IMR-90 (cell line): ENCODE measurements around the gene FDXR. TPM values are rescaled to one million over a fixed set of nuclear protein-coding genes. Genes with fewer than 3 reads are reported as not detected.

Source experiments
- ATAC-seq: fragments of 200-7000 bp; cut with Tn5 transposase; 2 replicates; pipeline ENCODE4 v1.9.1; 2020; ENCODE audit warnings: low read depth, mild to moderate bottlenecking, moderate library complexity
- BruUV-seq: library from RNA; stranded (reverse); fragments of 400-500 nt; replicated peaks from 2 replicates; lab custom pipeline; 2021; lab: Mats Ljungman, UMichigan
- CTCF ChIA-PET: fragments of 300-600 bp; formaldehyde crosslinking; extraction: SDS; loops from one replicate; lab custom pipeline; 2021; ENCODE audit warnings: antibody characterized with exemption; lab: Yijun Ruan, JAX
- POLR2A ChIA-PET: fragments of 300-600 bp; sonication (Branson Sonifier 250); formaldehyde crosslinking; loops from one replicate; lab custom pipeline; 2022; ENCODE audit warnings: antibody characterized with exemption; ENCODE audit not compliant: unreplicated experiment; lab: Charles Lee
- DNase-seq: peaks from one replicate; pipeline ENCODE4 v3.0.0; 2013
- H2AFZ ChIP-seq: replicated peaks from 2 replicates; pipeline ENCODE3; 2013; ENCODE audit warnings: low read length, mild to moderate bottlenecking; ENCODE audit not compliant: poor library complexity
- H2AK5ac ChIP-seq: 2 replicates; pipeline ENCODE4 v1.6.1; 2013; ENCODE audit warnings: low read depth, low read length, inconsistent platforms
- H2AK9ac ChIP-seq: replicated peaks from 2 replicates; pipeline ENCODE3; 2013; ENCODE audit warnings: mild to moderate bottlenecking, low read depth, low read length, moderate library complexity; ENCODE audit not compliant: poor library complexity
- H2BK120ac ChIP-seq: 2 replicates; pipeline ENCODE4 v1.6.1; 2013; ENCODE audit warnings: low read depth, low read length, inconsistent platforms
- H2BK15ac ChIP-seq: 3 replicates; pipeline ENCODE4 v1.6.1; 2013; ENCODE audit warnings: low read depth, low read length, inconsistent platforms
- H2BK20ac ChIP-seq: 2 replicates; pipeline ENCODE4 v1.6.1; 2013; ENCODE audit warnings: low read depth, mild to moderate bottlenecking, inconsistent platforms, low read length, moderate library complexity
- H2BK5ac ChIP-seq: 2 replicates; pipeline ENCODE4 v1.6.1; 2013; ENCODE audit warnings: mild to moderate bottlenecking, low read depth, low read length, inconsistent platforms; ENCODE audit not compliant: poor library complexity, severe bottlenecking
- H3K14ac ChIP-seq: replicated peaks from 2 replicates; pipeline ENCODE4 v1.6.1; 2013; ENCODE audit warnings: low read depth, low read length, inconsistent platforms
- H3K18ac ChIP-seq: 2 replicates; pipeline ENCODE4 v1.6.1; 2013; ENCODE audit warnings: low read depth, low read length, control low read depth
- H3K23ac ChIP-seq: 2 replicates; pipeline ENCODE4 v1.6.1; 2013; ENCODE audit warnings: low read depth, low read length, inconsistent platforms
- H3K27ac ChIP-seq: 2 replicates; pipeline ENCODE4 v1.5.1; 2013; ENCODE audit warnings: mild to moderate bottlenecking, control low read depth, low read length; ENCODE audit not compliant: insufficient read depth
- H3K27me3 ChIP-seq: 2 replicates; pipeline ENCODE4 v1.6.1; 2013; ENCODE audit warnings: low read length; ENCODE audit not compliant: control insufficient read depth, insufficient read depth
- H3K36me3 ChIP-seq: 2 replicates; pipeline ENCODE4 v1.6.1; 2013; ENCODE audit warnings: low read length, mixed read lengths; ENCODE audit not compliant: control insufficient read depth, insufficient read depth
- H3K4ac ChIP-seq: 2 replicates; pipeline ENCODE4 v1.6.1; 2013; ENCODE audit warnings: low read depth, low read length, inconsistent platforms
- H3K4me1 ChIP-seq: 2 replicates; pipeline ENCODE4 v1.6.1; 2013; ENCODE audit warnings: low read length, mixed read lengths; ENCODE audit not compliant: control insufficient read depth, insufficient read depth
- H3K4me2 ChIP-seq: 2 replicates; pipeline ENCODE4 v1.6.1; 2013; ENCODE audit warnings: low read depth, mild to moderate bottlenecking, control low read depth, low read length, moderate library complexity
- H3K4me3 ChIP-seq: 2 replicates; pipeline ENCODE4 v1.5.1; 2013; ENCODE audit warnings: low read depth, mild to moderate bottlenecking, control low read depth, low read length, moderate library complexity; ENCODE audit not compliant: insufficient read depth
- H3K56ac ChIP-seq: 2 replicates; pipeline ENCODE4 v1.6.1; 2013; ENCODE audit warnings: low read length, inconsistent platforms; ENCODE audit not compliant: insufficient read depth; ENCODE audit errors: extremely low read depth
- H3K79me1 ChIP-seq, 2 experiments: 2 replicates each; pipeline ENCODE4 v1.6.1; 2013; ENCODE audit warnings: low read length in 2 of 2, inconsistent platforms in 1 of 2, low read depth in 1 of 2
- H3K9ac ChIP-seq: 2 replicates; pipeline ENCODE4 v1.6.1; 2013; ENCODE audit warnings: low read depth, low read length, control low read depth
- H3K9me1 ChIP-seq: 2 replicates; pipeline ENCODE4 v1.6.1; 2013; ENCODE audit warnings: low read length, inconsistent platforms; ENCODE audit not compliant: insufficient read depth
- H3K9me3 ChIP-seq: 2 replicates; pipeline ENCODE4 v1.6.1; 2013; ENCODE audit warnings: low read length; ENCODE audit not compliant: control insufficient read depth, insufficient read depth
- H4K20me1 ChIP-seq: 2 replicates; pipeline ENCODE4 v1.6.1; 2013; ENCODE audit warnings: low read length, inconsistent platforms; ENCODE audit not compliant: insufficient read depth
- H4K5ac ChIP-seq: 2 replicates; pipeline ENCODE4 v1.6.1; 2013; ENCODE audit warnings: mild to moderate bottlenecking, low read depth, low read length, control low read depth
- H4K8ac ChIP-seq, 2 experiments: 2 replicates each; pipeline ENCODE4 v1.6.1; 2013; ENCODE audit warnings: low read depth in 2 of 2, low read length in 2 of 2, control low read depth in 1 of 2, inconsistent platforms in 1 of 2
- H4K91ac ChIP-seq: 2 replicates; pipeline ENCODE4 v1.6.1; 2013; ENCODE audit warnings: low read depth, low read length, inconsistent platforms; ENCODE audit not compliant: insufficient read depth
- BHLHE40 ChIP-seq: fragments of 150-350 bp; IDR thresholded peaks from 2 replicates; pipeline ENCODE4 v1.6.1; 2016; ENCODE audit warnings: mild to moderate bottlenecking, low read depth, low read length
- CHD1 ChIP-seq: IDR thresholded peaks from 2 replicates; pipeline ENCODE4 v1.6.1; 2012; ENCODE audit warnings: low read depth, low read length, improper control_type of control experiment
- FOS ChIP-seq: fragments of 150-350 bp; IDR thresholded peaks from 2 replicates; pipeline ENCODE4 v1.6.1; 2016; ENCODE audit warnings: low read depth, low read length
- MAFK ChIP-seq: IDR thresholded peaks from 2 replicates; pipeline ENCODE4 v1.6.1; 2012; ENCODE audit warnings: low read depth, low read length, improper control_type of control experiment
- MAZ ChIP-seq: IDR thresholded peaks from 2 replicates; pipeline ENCODE4 v1.6.1; 2012; ENCODE audit warnings: low read depth, mild to moderate bottlenecking, low read length, improper control_type of control experiment, moderate library complexity, borderline replicate concordance
- MXI1 ChIP-seq: IDR thresholded peaks from 2 replicates; pipeline ENCODE4 v1.6.1; 2012; ENCODE audit warnings: low read depth, mild to moderate bottlenecking, low read length, moderate library complexity, borderline replicate concordance
- NFE2L2 ChIP-seq: fragments of 150-350 bp; IDR thresholded peaks from 2 replicates; pipeline ENCODE4 v1.6.1; 2016; ENCODE audit warnings: low read depth, mild to moderate bottlenecking, low read length
- POLR2A ChIP-seq: IDR thresholded peaks from 2 replicates; pipeline ENCODE4 v1.6.1; 2012; ENCODE audit warnings: mild to moderate bottlenecking, low read depth, low read length
- RCOR1 ChIP-seq: IDR thresholded peaks from 2 replicates; pipeline ENCODE4 v1.6.1; 2012; ENCODE audit warnings: mild to moderate bottlenecking, low read length, improper control_type of control experiment; ENCODE audit not compliant: insufficient replicate concordance
- RFX5 ChIP-seq: IDR thresholded peaks from 2 replicates; pipeline ENCODE4 v1.8.0; 2012; ENCODE audit warnings: low read depth, mild to moderate bottlenecking, low read length, moderate library complexity
- SMC3 ChIP-seq: fragments of 150-350 bp; IDR thresholded peaks from 2 replicates; pipeline ENCODE4 v1.6.1; 2016; ENCODE audit warnings: low read depth, mild to moderate bottlenecking, antibody characterized with exemption, low read length, moderate library complexity
- WGBS, 2 experiments: methylation state at CpG; one replicate each; pipeline versions ENCODE4 v1.1.5 to v1.1.7; 2013; ENCODE audit warnings: missing lambda C conversion rate in 2 of 2; ENCODE audit not compliant: insufficient read length in 1 of 2; ENCODE audit errors: extremely low coverage in 2 of 2; 5-methylcytosine and 5-hydroxymethylcytosine counted together
- dilution Hi-C: fragments of 300-500 bp; cut with HindIII; formaldehyde crosslinking; loops from one replicate; pipeline ENCODE4 v1.14.3; 2018; ENCODE audit warnings: low sequenced_read_pairs; ENCODE audit not compliant: unreplicated experiment
- in situ Hi-C: fragments of 300-500 bp; cut with MboI; formaldehyde crosslinking; loops from 3 replicates; pipeline ENCODE4 v1.14.3; 2019; ENCODE audit warnings: low sequenced_read_pairs, inconsistent platforms, mixed read lengths
- intact Hi-C: fragments of 100-400 bp; cut with micrococcal nuclease; formaldehyde crosslinking; loops from 2 replicates; pipeline ENCODE4 v1.10.0; 2022
- polyA plus RNA-seq, 3 experiments: library from polyadenylated mRNA; depleted of rRNA; stranded (reverse); fragments of >200 nt; gene quantifications; 2 replicates each; pipeline ENCODE4 v1.2.3, GENCODE V29; 2012; ENCODE audit warnings: low replicate concordance in 1 of 3
- total RNA-seq: library from RNA; depleted of rRNA; stranded (reverse); fragments of >200 nt; gene quantifications from 2 replicates; pipeline ENCODE4 v1.2.3, GENCODE V29; 2012

The FDXR gene
- total and polyA plus RNA-seq, 2 of the 4 experiments (the other 2 are of a cell fraction), result 12.4 to 18.6 TPM

GRCh38 chr17:74874615-74875037, 1.8 kb upstream of the FDXR start:
- no TSS peak for BruUV-seq
- Histone ChIP-seq H3K4me3 (no peak overlapping the region), H4K8ac (peak overlapping the region; percentile 64 to 97; a peak in 1 of 4 replicates), H3K36me3 (peaks cover 1% of the 10 kb centered on the region; the same call in 1 of the 2 replicates), H2BK120ac (no peak overlapping the region), H4K20me1 (0 out of 2 replicates have a peak, but pooled peaks cover 2% of the 10 kb centered on the region), H3K9ac (no peak overlapping the region), H3K79me1 (peaks cover 17 to 31% of the 10 kb centered on the region in 2 experiments; a peak in 3 of 4 replicates), H2BK20ac (no peak overlapping the region), H3K18ac (no peak overlapping the region), H2AK9ac (no peak overlapping the region), H4K5ac (no peak overlapping the region), H3K4me2 (no peak overlapping the region), H3K56ac (no peak overlapping the region), H3K4ac (no peak overlapping the region), H4K91ac (no peak overlapping the region), H2BK5ac (no peak overlapping the region), H3K14ac (no peak overlapping the region), H2AK5ac (no peak overlapping the region), H2AFZ (no peak overlapping the region), H3K4me1 (peaks cover 11% of the 10 kb centered on the region), H2BK15ac (no peak overlapping the region), H3K27ac (no peak overlapping the region), H3K27me3 (peaks cover 12% of the 10 kb centered on the region; the same call in 1 of the 2 replicates), H3K9me1 (peaks cover 16% of the 10 kb centered on the region), H3K9me3 (no peaks in the 10 kb centered on the region), H3K23ac (no peak overlapping the region)
- POLR2A ChIA-PET, result interaction anchor here (0.6 kb wide), 1 partner anchor 219 kb away, joined by 3 read pairs; no protein-coding TSS in a partner anchor
- WGBS, 2 experiments, result no CpG with 5 or more reads among the region's 5 CpGs
- dilution Hi-C loops (no loop called here), intact Hi-C loops (no loop called here), in situ Hi-C loops (loop anchor here (25.0 kb wide), 1 partner anchor 662 kb away; the partner anchor contains the start of genes RPL38 and TTYH2)
- DNase-seq (no peak), ATAC-seq (no peak)
- TF ChIP-seq MAFK (no peak), RCOR1 (no peak), MAZ (no peak), MXI1 (no peak), NFE2L2 (no peak), POLR2A (no peak), RFX5 (no peak), CHD1 (no peak), FOS (no peak), SMC3 (no peak), BHLHE40 (no peak)
- CTCF ChIA-PET, result no interaction called here
